ENCODE results near the gene DNAH6.

The DNAH6 gene

GRCh38 chr2:84700006-84700405 lies 183.7 kb downstream of the DNAH6 start:
- DNase-seq = no peak

GRCh38 chr2:84701880-84702279 lies 185.6 kb downstream of the DNAH6 start:
- no peak for DNase-seq

- DNase-seq = no peak
Observed at GRCh38 chr2:84702941-84703340, 186.6 kb downstream of the DNAH6 start.

- DNase-seq = no peak
Observed at GRCh38 chr2:84703831-84704230, 187.5 kb downstream of the DNAH6 start.

GRCh38 chr2:84704505-84705244 lies 188.4 kb downstream of the DNAH6 start:
- no peak for DNase-seq

- DNase-seq = no peak
Observed at GRCh38 chr2:84705858-84706257, 189.6 kb downstream of the DNAH6 start.

- no peak for DNase-seq
Observed at GRCh38 chr2:84708442-84708841, 192.1 kb downstream of the DNAH6 start.

GRCh38 chr2:84711651-84712050 lies 195.4 kb downstream of the DNAH6 start:
- DNase-seq = no peak

GRCh38 chr2:84713441-84713840 lies 197.1 kb downstream of the DNAH6 start:
- no peak for DNase-seq

- DNase-seq = no peak
Observed at GRCh38 chr2:84716564-84716963, 200.3 kb downstream of the DNAH6 start.

- DNase-seq = no peak
Observed at GRCh38 chr2:84717302-84717701, 201.0 kb downstream of the DNAH6 start.

- DNase-seq = no peak
Observed at GRCh38 chr2:84719434-84719833, 203.1 kb downstream of the DNAH6 start.

- DNase-seq = no peak
Observed at GRCh38 chr2:84723831-84724230, 207.5 kb downstream of the DNAH6 start.

- no peak for DNase-seq
Observed at GRCh38 chr2:84725717-84726116, 209.4 kb downstream of the DNAH6 start.

GRCh38 chr2:84727315-84727714 lies 211.0 kb downstream of the DNAH6 start:
- no peak for DNase-seq

- DNase-seq = no peak
Observed at GRCh38 chr2:84729224-84729623, 212.9 kb downstream of the DNAH6 start.

GRCh38 chr2:84731185-84731584 lies 214.9 kb downstream of the DNAH6 start:
- no peak for DNase-seq

- no peak for DNase-seq
Observed at GRCh38 chr2:84732897-84733778, 216.8 kb downstream of the DNAH6 start.

- no peak for DNase-seq
Observed at GRCh38 chr2:84735389-84735788, 219.1 kb downstream of the DNAH6 start.

- DNase-seq = peak; percentile 15
Observed at GRCh38 chr2:84741182-84741822, 225.0 kb downstream of the DNAH6 start.

- no peak for DNase-seq
Observed at GRCh38 chr2:84748341-84748740, 232.0 kb downstream of the DNAH6 start.

GRCh38 chr2:84749442-84749841 lies 233.1 kb downstream of the DNAH6 start:
- no peak for DNase-seq

- DNase-seq = no peak
Observed at GRCh38 chr2:84755096-84755495, 238.8 kb downstream of the DNAH6 start.

- no peak for DNase-seq
Observed at GRCh38 chr2:84757648-84758047, 241.3 kb downstream of the DNAH6 start.

Data from activated T-cell treated with anti-CD3 and anti-CD28 coated beads for 4 hours (primary cell).